Ascending aorta (tissue), 2 donors: ENCODE data around the gene MSRB3. TPM values are rescaled to one million over a fixed set of nuclear protein-coding genes. Genes with fewer than 3 reads are reported as not detected.

Source experiments
- DNase-seq, 2 donors: peaks; one replicate each; pipeline ENCODE4 v3.0.0-alpha.2; 2019; ENCODE audit warnings: low spot score in 2 of 2
- H3K27ac ChIP-seq, 2 donors: fragments of 200-600 bp; sonication (generic); one replicate each; pipeline ENCODE4 v1.5.1; 2016 to 2017; ENCODE audit warnings: mild to moderate bottlenecking in 1 of 2
- H3K27me3 ChIP-seq: fragments of 200-600 bp; sonication (generic); one replicate; pipeline ENCODE4 v1.5.1; 2017
- H3K36me3 ChIP-seq, 2 donors: fragments of 200-600 bp; sonication (generic); one replicate each; pipeline ENCODE4 v1.5.1; 2016
- H3K4me1 ChIP-seq, 2 donors: fragments of 200-600 bp; sonication (generic); one replicate each; pipeline ENCODE4 v1.5.1; 2016 to 2017; ENCODE audit warnings: mild to moderate bottlenecking in 1 of 2
- H3K4me3 ChIP-seq, 2 donors: fragments of 200-600 bp; sonication (generic); one replicate each; pipeline ENCODE4 v1.5.1; 2016 to 2017; ENCODE audit warnings: mild to moderate bottlenecking in 1 of 2
- H3K9me3 ChIP-seq, 2 donors: fragments of 200-600 bp; sonication (generic); one replicate each; pipeline ENCODE4 v1.5.1; 2016
- CTCF ChIP-seq, 3 experiments: fragments of 200-600 bp in 2 of 3; fragments of 450-650 bp in 1 of 3; sonication (generic) in 2 of 3; IDR thresholded peaks; one replicate each; pipeline ENCODE4 v1.5.1; 2016 to 2019; ENCODE audit warnings: antibody characterized with exemption in 3 of 3, mild to moderate bottlenecking in 1 of 3, moderate library complexity in 1 of 3
- intact Hi-C: fragments of 100-400 bp; cut with DNase I; formaldehyde crosslinking; loops from one replicate; pipeline ENCODE4 v1.15.1; 2023
- total RNA-seq: library from RNA; depleted of rRNA; stranded (reverse); fragments of >200 nt; gene quantifications from one replicate; pipeline ENCODE4 v1.1.0, GENCODE V29; 2016

MSRB3 gene
- total RNA-seq, 1 donor from 2014 or later, result 79.4 TPM

GRCh38 chr12:65334521-65334920, 56.0 kb downstream of the MSRB3 start:
- H3K36me3 ChIP-seq, result peaks cover 17 to 33% of the 10 kb centered on the region in 2 donors
- no peak for TF ChIP-seq CTCF (IDR thresholded peaks at IDR 0.05)
- no peak overlapping the region for H3K4me3 ChIP-seq
- intact Hi-C loops, result no loop called here
- no peak for DNase-seq
- H3K9me3 ChIP-seq, result no peaks in the 10 kb centered on the region
- no peak overlapping the region for H3K27ac ChIP-seq
- peaks cover 0 to 3% of the 10 kb centered on the region in 2 donors for H3K4me1 ChIP-seq
- H3K27me3 ChIP-seq, result no peaks in the 10 kb centered on the region

GRCh38 chr12:65335021-65335714, 56.7 kb downstream of the MSRB3 start:
- Histone ChIP-seq H3K27me3 (no peaks in the 10 kb centered on the region), H3K4me3 (no peak overlapping the region), H3K36me3 (peaks cover 17 to 30% of the 10 kb centered on the region in 2 donors), H3K9me3 (no peaks in the 10 kb centered on the region), H3K4me1 (peaks cover 0 to 3% of the 10 kb centered on the region in 2 donors), H3K27ac (no peak overlapping the region)
- no peak for DNase-seq
- intact Hi-C loops, result no loop called here
- TF ChIP-seq CTCF (IDR thresholded peaks at IDR 0.05), result no peak

GRCh38 chr12:65335981-65336380, 57.5 kb downstream of the MSRB3 start:
- no peak overlapping the region for H3K4me3 ChIP-seq
- peaks cover 17 to 25% of the 10 kb centered on the region in 2 donors for H3K36me3 ChIP-seq
- no peaks in the 10 kb centered on the region for H3K9me3 ChIP-seq
- intact Hi-C loops, result no loop called here
- H3K27ac ChIP-seq, result no peak overlapping the region
- DNase-seq, result no peak
- peaks cover 0 to 3% of the 10 kb centered on the region in 2 donors for H3K4me1 ChIP-seq
- H3K27me3 ChIP-seq, result no peaks in the 10 kb centered on the region
- no peak for TF ChIP-seq CTCF (IDR thresholded peaks at IDR 0.05)

GRCh38 chr12:65339161-65339560, 60.7 kb downstream of the MSRB3 start:
- no peaks in the 10 kb centered on the region for H3K27me3 ChIP-seq
- peaks cover 4 to 20% of the 10 kb centered on the region in 2 donors for H3K36me3 ChIP-seq
- no peak overlapping the region for H3K4me3 ChIP-seq
- intact Hi-C loops, result no loop called here
- no peaks in the 10 kb centered on the region for H3K9me3 ChIP-seq
- no peak overlapping the region for H3K27ac ChIP-seq
- H3K4me1 ChIP-seq, result peaks cover 0 to 3% of the 10 kb centered on the region in 2 donors
- no peak for TF ChIP-seq CTCF (IDR thresholded peaks at IDR 0.05)
- no peak for DNase-seq

GRCh38 chr12:65343230-65343629, 64.7 kb downstream of the MSRB3 start:
- no peak for TF ChIP-seq CTCF (IDR thresholded peaks at IDR 0.05)
- no peak for DNase-seq
- intact Hi-C loops, result no loop called here

More at GRCh38 chr12:65343230-65343629, 64.7 kb downstream of the MSRB3 start:
- Histone ChIP-seq H3K9me3 (no peaks in the 10 kb centered on the region), H3K4me3 (no peak overlapping the region), H3K27me3 (no peaks in the 10 kb centered on the region), H3K27ac (no peak overlapping the region), H3K36me3 (peaks cover 0 to 18% of the 10 kb centered on the region in 2 donors), H3K4me1 (no peaks in the 10 kb centered on the region)
